WERI-Rb-1 (cell line): ENCODE measurements around the gene TERC.

Source experiments
- DNase-seq: peaks from one replicate; pipeline ENCODE4 v3.0.0-alpha.2; 2020
- H3K27ac ChIP-seq: fragments of 250-450 bp; sonication (Bioruptor Pico); 2 replicates; pipeline ENCODE4 v1.5.1; 2020; ENCODE audit warnings: mild to moderate bottlenecking, moderate library complexity
- H3K27me3 ChIP-seq: fragments of 250-450 bp; sonication (Bioruptor Pico); 2 replicates; pipeline ENCODE4 v1.5.1; 2021; ENCODE audit warnings: mild to moderate bottlenecking, low read depth, moderate library complexity; ENCODE audit not compliant: insufficient read depth, severe bottlenecking
- H3K36me3 ChIP-seq: fragments of 250-450 bp; sonication (Bioruptor Pico); 2 replicates; pipeline ENCODE4 v1.5.1; 2020; ENCODE audit warnings: mild to moderate bottlenecking, moderate library complexity
- H3K4me3 ChIP-seq: 2 replicates; pipeline ENCODE4 v1.5.1; 2011; ENCODE audit warnings: low read depth, mild to moderate bottlenecking, control low read depth, low read length
- H3K9me3 ChIP-seq: fragments of 250-450 bp; sonication (Bioruptor Pico); 2 replicates; pipeline ENCODE4 v1.5.1; 2021; ENCODE audit warnings: mild to moderate bottlenecking, moderate library complexity; ENCODE audit not compliant: severe bottlenecking
- CTCF ChIP-seq: IDR thresholded peaks from 2 replicates; pipeline ENCODE4 v1.5.1; 2011; ENCODE audit warnings: low read depth, mild to moderate bottlenecking, control low read depth, inconsistent platforms, low read length

TERC gene

DNA sequence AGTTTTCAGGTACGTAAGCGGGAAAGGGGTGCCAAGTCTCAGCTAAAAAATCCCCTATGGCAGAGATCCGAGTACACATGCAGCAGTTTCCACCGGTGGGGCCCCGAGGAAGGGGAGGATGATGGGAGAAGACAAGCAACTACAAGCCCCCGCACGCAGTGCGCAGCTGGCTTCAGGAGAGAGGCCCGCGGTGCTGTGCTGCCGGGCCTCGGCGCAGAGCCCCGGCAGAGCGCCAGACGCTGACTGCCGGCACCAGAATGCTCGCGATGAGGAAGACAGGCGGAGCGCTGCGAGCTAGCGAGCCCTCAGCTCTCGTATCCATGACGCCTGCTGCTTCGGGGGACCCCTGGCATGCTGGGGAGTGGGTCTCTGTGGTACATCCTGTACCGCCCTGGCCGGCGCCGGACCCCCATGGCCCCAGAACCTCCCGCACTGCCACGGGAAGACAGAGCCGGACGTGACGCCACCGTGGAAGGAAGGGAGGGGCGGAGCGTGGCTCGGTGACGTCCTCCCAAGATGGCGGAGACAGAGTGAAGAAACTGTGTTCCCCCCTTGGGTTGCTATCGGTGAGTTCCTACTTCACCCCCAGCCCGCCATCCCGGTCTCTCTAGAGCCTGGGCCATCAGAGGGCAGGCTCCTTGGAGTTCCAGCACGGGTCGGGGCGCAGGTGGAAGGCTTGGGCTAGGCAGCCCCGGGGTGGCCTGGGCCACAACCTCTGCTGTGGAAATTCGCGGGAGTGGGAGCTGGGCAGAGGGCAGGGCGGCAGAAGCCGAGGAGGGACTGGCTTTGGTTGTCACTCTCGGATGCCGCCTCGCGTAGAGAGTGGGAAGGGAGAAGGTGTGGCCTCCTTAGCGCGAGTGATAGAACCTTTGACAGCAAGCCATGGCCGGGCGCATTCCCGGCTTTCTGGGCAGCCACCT, 8.3 kb upstream of the TERC start, which contains the start of gene MYNN:
Gene MYNN, plus strand, starts transcription at position 500 of the 920 bp plus-strand sequence. CDS start 900 bp downstream, outside the sequence.
- peak within 1 kb of the TSS; percentile 99 for H3K27ac ChIP-seq
- peaks cover 3% of the 10 kb centered on the region for H3K9me3 ChIP-seq
- peak; percentile 92 for DNase-seq
- H3K36me3 ChIP-seq, result peaks cover 31% of the 10 kb centered on the region
- peak within 1 kb of the TSS; percentile 100 for H3K4me3 ChIP-seq
- peak; percentile 48 for TF ChIP-seq CTCF
- no peaks in the 10 kb centered on the region for H3K27me3 ChIP-seq

GRCh38 chr3:169772305-169772896, 7.5 kb upstream of the TERC start:
- H3K4me3 ChIP-seq, result peak overlapping the region; percentile 100
- H3K27ac ChIP-seq, result peak overlapping the region; percentile 99
- DNase-seq, result peak; percentile 77
- H3K9me3 ChIP-seq, result peaks cover 3% of the 10 kb centered on the region
- H3K36me3 ChIP-seq, result peaks cover 26% of the 10 kb centered on the region
- TF ChIP-seq CTCF, result no peak
- H3K27me3 ChIP-seq, result no peaks in the 10 kb centered on the region

- Histone ChIP-seq H3K27ac (peak overlapping the region; percentile 99), H3K27me3 (no peaks in the 10 kb centered on the region), H3K36me3 (peaks cover 19% of the 10 kb centered on the region), H3K4me3 (peak overlapping the region; percentile 100), H3K9me3 (peaks cover 3% of the 10 kb centered on the region)
- peak; percentile 61 for DNase-seq
- TF ChIP-seq CTCF, result no peak
Measured at GRCh38 chr3:169771497-169772304, 6.8 kb upstream of the TERC start.

GRCh38 chr3:169769287-169770181, 4.7 kb upstream of the TERC start, which contains the start of gene ACTRT3:
ACTRT3 (minus strand) TSS chr3:169769561; CDS start chr3:169769520, 41 bp downstream.
- Histone ChIP-seq H3K27ac (no peak within 1 kb of the TSS), H3K4me3 (no peak within 1 kb of the TSS), H3K36me3 (peaks cover 11% of the 10 kb centered on the region), H3K27me3 (no peaks in the 10 kb centered on the region), H3K9me3 (peaks cover 3% of the 10 kb centered on the region)
- DNase-seq, result no peak
- no peak for TF ChIP-seq CTCF
